K562 (cell line): ENCODE measurements around the gene CEP131. TPM values are rescaled to one million over a fixed set of nuclear protein-coding genes. Genes with fewer than 3 reads are reported as not detected.
"Not testable (repeated sequence)": the region's sequence is repeated elsewhere in the genome, so short reads cannot be mapped to it uniquely, and the experiment has no call there.

Experiments used
- ATAC-seq: fragments of 200-7000 bp; cut with Tn5 transposase; 3 replicates; pipeline ENCODE4 v1.9.1; 2020; ENCODE audit warnings: moderate library complexity
- BruUV-seq: library from RNA; stranded (reverse); fragments of 400-500 nt; replicated peaks from 2 replicates; lab custom pipeline; 2021; lab: Mats Ljungman, UMichigan
- CTCF ChIA-PET: fragments of 300-600 bp; formaldehyde crosslinking; extraction: SDS; loops from one replicate; lab custom pipeline; 2021; ENCODE audit warnings: low intra/inter-chr PET ratio; lab: Yijun Ruan, JAX
- POLR2A ChIA-PET: fragments of 300-600, 350-650 bp; sonication (Branson Sonifier 250); formaldehyde crosslinking; extraction: SDS; loops from one replicate; lab custom pipeline; 2021; ENCODE audit warnings: antibody characterized with exemption, inconsistent platforms; lab: Yijun Ruan, JAX
- DNase-seq, 4 experiments: peaks; one replicate each; pipeline versions ENCODE4 v3.0.0 to v3.0.0-alpha.2; 2011 to 2018; ENCODE audit warnings: low spot score in 3 of 4, mixed read lengths in 3 of 4; ENCODE audit errors: extremely low read depth in 1 of 4
- FAIRE-seq: peaks from 2 replicates; lab custom pipeline; 2011; peaks lifted over from hg19 to GRCh38; lab: Jason Lieb, UNC
- H2AFZ ChIP-seq: 2 replicates; pipeline ENCODE4 v1.6.0; 2011; ENCODE audit warnings: low read depth, low read length, control low read depth, inconsistent platforms
- H3K27ac ChIP-seq: fragments of 200-600 bp; 3 replicates; pipeline ENCODE4 v1.8.0; 2011; ENCODE audit warnings: low read depth, mild to moderate bottlenecking, control low read depth, inconsistent platforms, low read length, moderate library complexity, mixed read lengths; ENCODE audit errors: extremely low read depth
- H3K27me3 ChIP-seq, 2 experiments: fragments of 300-600 bp in 1 of 2; 2 replicates in 1 of 2; 3 replicates in 1 of 2; pipeline versions ENCODE4 v1.6.0 to v1.8.0; 2011; ENCODE audit warnings: inconsistent platforms in 2 of 2, low read length in 2 of 2, mild to moderate bottlenecking in 1 of 2, mixed read lengths in 1 of 2, moderate library complexity in 1 of 2; ENCODE audit not compliant: control insufficient read depth in 2 of 2, insufficient read depth in 2 of 2
- H3K36me3 ChIP-seq: fragments of 300-600 bp; 3 replicates; pipeline ENCODE4 v1.8.0; 2011; ENCODE audit warnings: mild to moderate bottlenecking, low read length, inconsistent platforms; ENCODE audit not compliant: control insufficient read depth, insufficient read depth
- H3K4me1 ChIP-seq, 2 experiments: fragments of 200-600 bp in 1 of 2; replicated peaks in 1 of 2; 2 replicates in 1 of 2; 3 replicates in 1 of 2; pipeline versions ENCODE4 v1.5.1 to v1.8.0; 2011; ENCODE audit warnings: inconsistent platforms in 2 of 2, low read length in 2 of 2, mild to moderate bottlenecking in 1 of 2, mixed read lengths in 1 of 2, moderate library complexity in 1 of 2; ENCODE audit not compliant: control insufficient read depth in 2 of 2, insufficient read depth in 2 of 2
- H3K4me2 ChIP-seq: 2 replicates; pipeline ENCODE4 v1.6.1; 2011; ENCODE audit warnings: low read length, control low read depth, inconsistent platforms, mixed read lengths; ENCODE audit not compliant: insufficient read depth
- H3K4me3 ChIP-seq: fragments of 200-600 bp; sonication (generic), shearing (Covaris generic); 2 replicates; pipeline ENCODE4 v1.5.1; 2016; ENCODE audit warnings: control low read depth, inconsistent platforms
- H3K79me2 ChIP-seq: fragments of 200-600 bp; 3 replicates; pipeline ENCODE4 v1.8.0; 2011; ENCODE audit warnings: low read length, inconsistent platforms; ENCODE audit not compliant: control insufficient read depth, insufficient read depth
- H3K9ac ChIP-seq, 2 experiments: 2 replicates each; pipeline versions ENCODE4 v1.6.0 to v1.6.1; 2011; ENCODE audit warnings: low read depth in 2 of 2, low read length in 2 of 2, control low read depth in 1 of 2, inconsistent platforms in 1 of 2, mild to moderate bottlenecking in 1 of 2, mixed read lengths in 1 of 2; ENCODE audit not compliant: insufficient read depth in 1 of 2
- H3K9me1 ChIP-seq: one replicate; pipeline ENCODE4 v1.6.0; 2011; ENCODE audit warnings: inconsistent platforms, mild to moderate bottlenecking, low read length, moderate library complexity; ENCODE audit not compliant: control insufficient read depth, insufficient read depth
- H3K9me3 ChIP-seq: replicated peaks from 2 replicates; pipeline ENCODE4 v1.5.1; 2011; ENCODE audit warnings: low read depth, low read length, inconsistent platforms; ENCODE audit not compliant: control insufficient read depth, insufficient read depth
- H4K20me1 ChIP-seq: replicated peaks from 2 replicates; pipeline ENCODE4 v1.6.1; 2011; ENCODE audit warnings: low read length, inconsistent platforms, mixed read lengths; ENCODE audit not compliant: control insufficient read depth, insufficient read depth
- ETV1 ChIP-seq: fragments of 450-650 bp; conservative IDR thresholded peaks from 2 replicates; pipeline ENCODE4 v1.6.1; 2016; ENCODE audit warnings: missing genetic modification characterization, control low read depth, low read depth, missing compliant biosample characterization
- MEIS2 ChIP-seq: fragments of 450-650 bp; IDR thresholded peaks from 2 replicates; pipeline ENCODE4 v1.6.1; 2014; ENCODE audit warnings: mild to moderate bottlenecking; ENCODE audit not compliant: partially characterized antibody
- RBFOX2 ChIP-seq: fragments of 200-400 bp; formaldehyde crosslinking; IDR thresholded peaks from 2 replicates; pipeline ENCODE4 v1.6.1; 2017; ENCODE audit warnings: low read depth, mild to moderate bottlenecking, low read length, moderate library complexity
- SAP30 ChIP-seq: fragments of 200-600 bp; sonication (generic); IDR thresholded peaks from 2 replicates; pipeline ENCODE4 v1.6.1; 2012; ENCODE audit warnings: borderline replicate concordance, low read depth, mild to moderate bottlenecking, moderate library complexity, low read length, control low read depth, inconsistent platforms; ENCODE audit not compliant: insufficient read depth, poor library complexity, severe bottlenecking
- ZKSCAN1 ChIP-seq: fragments of 150-350 bp; IDR thresholded peaks from 2 replicates; pipeline ENCODE4 v1.6.1; 2016; ENCODE audit warnings: low read depth, low read length
- WGBS: fragments of 100-300 bp; shearing (Covaris generic); methylation state at CpG from one replicate; pipeline ENCODE4 v1.1.6; 2016; ENCODE audit warnings: low coverage, mixed read lengths; ENCODE audit not compliant: insufficient coverage; ENCODE audit errors: missing lambda C conversion rate; 5-methylcytosine and 5-hydroxymethylcytosine counted together
- in situ Hi-C: fragments of 300-500 bp; cut with MboI; formaldehyde crosslinking; loops from 4 replicates; pipeline ENCODE4 v1.15.0; 2018; ENCODE audit warnings: inconsistent platforms, mixed read lengths
- intact Hi-C: fragments of 100-400 bp; cut with micrococcal nuclease; formaldehyde crosslinking; loops from 2 replicates; pipeline ENCODE4 v1.14.2; 2022
- polyA plus RNA-seq, 8 experiments: library from polyadenylated mRNA; depleted of rRNA in 4 of 8; stranded (reverse) in 5 of 8; unstranded in 3 of 8; fragments of >200 nt; fragmentation: Nextera tagmentation in 2 of 8; fragmentation: Illumina TruSeq in 1 of 8; extraction: Ambion mirVana in 2 of 8; extraction: Trizol in 1 of 8; gene quantifications; 2 replicates each; pipeline versions ENCODE4 v1.2.1 to v1.2.3, GENCODE V29; 2011 to 2014; ENCODE audit warnings: inconsistent platforms in 1 of 8, missing spikeins in 1 of 8
- total RNA-seq, 7 experiments: library from RNA; depleted of rRNA in 6 of 7; stranded (reverse); fragments of >200 nt in 6 of 7; fragmentation: Illumina TruSeq in 2 of 7; extraction: Trizol in 2 of 7; gene quantifications; 2 replicates each; pipeline versions ENCODE4 v1.2.1 to v1.2.3, GENCODE V29; 2011 to 2021; ENCODE audit warnings: low replicate concordance in 1 of 7
- TF ChIP-seq, protein P1 (sequence below), 2 experiments: IDR thresholded peaks in 1 of 2; conservative IDR thresholded peaks in 1 of 2; 2 replicates each; pipeline ENCODE4 v1.6.1; 2016; ENCODE audit warnings: low read depth in 2 of 2, mild to moderate bottlenecking in 1 of 2, missing compliant biosample characterization in 1 of 2, missing genetic modification characterization in 1 of 2, moderate library complexity in 1 of 2
- TF ChIP-seq, protein P2 (sequence below): IDR thresholded peaks from 2 replicates; pipeline ENCODE4 v1.6.1; 2016; ENCODE audit warnings: missing genetic modification characterization, missing compliant biosample characterization

Gene CEP131
- total and polyA plus RNA-seq, 9 of the 15 experiments (the other 6 are each of a cell fraction or from before 2014, with no cell fraction given) = 0.24 to 21.2 (median 2.3) TPM

DNA sequence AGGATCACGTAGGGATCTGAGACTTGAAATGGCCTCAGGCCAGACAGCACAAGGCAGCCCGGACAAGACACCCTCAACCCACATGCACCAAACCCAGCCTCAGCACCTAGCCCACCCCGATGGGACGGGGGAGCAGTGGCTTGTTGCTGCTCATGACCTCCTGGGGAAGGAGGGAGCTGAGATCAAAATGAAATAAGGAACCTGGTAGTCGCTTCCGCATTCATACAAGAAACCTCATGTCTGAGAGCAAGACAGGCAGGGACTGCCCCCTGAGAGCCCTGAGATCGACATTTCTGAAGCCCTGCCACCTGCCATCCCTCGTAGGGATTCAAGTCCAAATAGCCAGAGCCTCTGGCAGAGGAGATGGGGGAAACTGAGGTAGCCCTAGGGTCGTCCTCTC lies 5.7 kb upstream of the CEP131 start:
- H3K27me3 ChIP-seq = no peaks in the 10 kb centered on the region
- TF ChIP-seq SAP30 (no peak), RBFOX2 (0 out of 2 replicates have a peak, but pooled peaks have one; percentile 8)
- TF ChIP-seq, all 486 proteins: peak for 1
- POLR2A ChIA-PET = interaction anchor here (1.3 kb wide), 1 partner anchor 11 kb away, joined by 6 read pairs; the partner anchor contains the start of genes NDUFAF8 and TEPSIN
- 74% methylated on average over 7 of the region's 9 CpGs for whole genome bisulfite sequencing
- H3K4me1 ChIP-seq = peaks cover 12 to 42% of the 10 kb centered on the region in 2 experiments
- ATAC-seq (no peak), DNase-seq (no peak), FAIRE-seq (no peak)
- peaks cover 26% of the 10 kb centered on the region; the same call in 2 of the 3 replicates for H3K36me3 ChIP-seq
- no peak overlapping the region for H3K27ac ChIP-seq
- H3K9me3 ChIP-seq = no peaks in the 10 kb centered on the region
- no TSS peak for BruUV-seq
- H3K4me2 ChIP-seq = no peak overlapping the region
- H3K4me3 ChIP-seq = no peak overlapping the region
- CTCF ChIA-PET = no interaction called here
- no peak overlapping the region for H2AFZ ChIP-seq
- in situ Hi-C loops (loop anchor here (5.0 to 25.0 kb wide), 2 partner anchors 91 to 226 kb away; no protein-coding TSS in a partner anchor), intact Hi-C loops (loop anchor here (5.0 to 10.0 kb wide), 2 partner anchors 86 to 244 kb away; no protein-coding TSS in a partner anchor)
- peaks cover 5% of the 10 kb centered on the region for H4K20me1 ChIP-seq
- no peaks in the 10 kb centered on the region for H3K79me2 ChIP-seq
- H3K9ac ChIP-seq = peak overlapping the region in 1 of 2 experiments; percentile 61; a peak in 1 of 4 replicates
- no peaks in the 10 kb centered on the region for H3K9me1 ChIP-seq

DNA sequence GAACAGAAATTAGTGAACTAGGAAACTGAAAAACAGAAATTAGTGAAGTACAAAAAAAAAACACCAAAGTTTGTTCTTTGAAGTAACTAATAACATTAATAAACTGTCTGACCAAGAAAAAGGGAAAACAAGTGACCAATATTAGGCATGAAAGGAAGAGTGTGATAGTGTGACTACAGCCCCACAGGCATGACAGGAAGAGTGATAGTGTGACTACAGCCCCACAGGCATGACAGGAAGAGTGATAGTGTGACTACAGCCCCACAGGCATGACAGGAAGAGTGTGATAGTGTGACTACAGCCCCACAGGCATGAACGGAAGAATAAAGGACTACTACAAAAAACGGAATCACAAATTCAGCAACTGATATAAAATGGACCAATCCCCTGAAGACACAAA lies 4.9 kb upstream of the CEP131 start:
- H3K9me1 ChIP-seq, H3K4me3 ChIP-seq, H3K9me3 ChIP-seq, ATAC-seq, H3K9ac ChIP-seq, H2AFZ ChIP-seq, H4K20me1 ChIP-seq, CTCF ChIA-PET, H3K79me2 ChIP-seq, BruUV-seq, DNase-seq, H3K4me2 ChIP-seq, H3K27ac ChIP-seq, POLR2A ChIA-PET, H3K27me3 ChIP-seq: not testable (repeated sequence)
- WGBS = 13% methylated on average over 2 of the region's 2 CpGs
- in situ Hi-C loops = loop anchor here (5.0 to 25.0 kb wide), 2 partner anchors 90 to 225 kb away; no protein-coding TSS in a partner anchor
- H3K4me1 ChIP-seq = peaks cover 14 to 40% of the 10 kb centered on the region in 2 experiments
- intact Hi-C loops = loop anchor here (5.0 to 10.0 kb wide), 2 partner anchors 85 to 243 kb away; no protein-coding TSS in a partner anchor
- peak; percentile 92 for FAIRE-seq
- H3K36me3 ChIP-seq = peaks cover 20% of the 10 kb centered on the region; the same call in 2 of the 3 replicates
- TF ChIP-seq, protein P1, sequence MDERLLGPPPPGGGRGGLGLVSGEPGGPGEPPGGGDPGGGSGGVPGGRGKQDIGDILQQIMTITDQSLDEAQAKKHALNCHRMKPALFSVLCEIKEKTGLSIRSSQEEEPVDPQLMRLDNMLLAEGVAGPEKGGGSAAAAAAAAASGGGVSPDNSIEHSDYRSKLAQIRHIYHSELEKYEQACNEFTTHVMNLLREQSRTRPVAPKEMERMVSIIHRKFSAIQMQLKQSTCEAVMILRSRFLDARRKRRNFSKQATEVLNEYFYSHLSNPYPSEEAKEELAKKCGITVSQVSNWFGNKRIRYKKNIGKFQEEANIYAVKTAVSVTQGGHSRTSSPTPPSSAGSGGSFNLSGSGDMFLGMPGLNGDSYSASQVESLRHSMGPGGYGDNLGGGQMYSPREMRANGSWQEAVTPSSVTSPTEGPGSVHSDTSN (CRISPR knock-in tag; IDR thresholded peaks at IDR 0.05; ENCODE audit: low read depth) = not testable (repeated sequence)
- TF ChIP-seq, protein P1 (tag; conservative IDR thresholded peaks at IDR 0.05; ENCODE audit: low read depth) = peak; percentile 77
- TF ChIP-seq MEIS2 = peak; percentile 83
- TF ChIP-seq, protein P2, sequence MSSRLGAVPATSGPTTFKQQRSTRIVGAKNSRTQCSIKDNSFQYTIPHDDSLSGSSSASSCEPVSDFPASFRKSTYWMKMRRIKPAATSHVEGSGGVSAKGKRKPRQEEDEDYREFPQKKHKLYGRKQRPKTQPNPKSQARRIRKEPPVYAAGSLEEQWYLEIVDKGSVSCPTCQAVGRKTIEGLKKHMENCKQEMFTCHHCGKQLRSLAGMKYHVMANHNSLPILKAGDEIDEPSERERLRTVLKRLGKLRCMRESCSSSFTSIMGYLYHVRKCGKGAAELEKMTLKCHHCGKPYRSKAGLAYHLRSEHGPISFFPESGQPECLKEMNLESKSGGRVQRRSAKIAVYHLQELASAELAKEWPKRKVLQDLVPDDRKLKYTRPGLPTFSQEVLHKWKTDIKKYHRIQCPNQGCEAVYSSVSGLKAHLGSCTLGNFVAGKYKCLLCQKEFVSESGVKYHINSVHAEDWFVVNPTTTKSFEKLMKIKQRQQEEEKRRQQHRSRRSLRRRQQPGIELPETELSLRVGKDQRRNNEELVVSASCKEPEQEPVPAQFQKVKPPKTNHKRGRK (tag) = peak; percentile 54
- peak; percentile 41; the same call in 1 of the 2 replicates for TF ChIP-seq ETV1 (tag)
- TF ChIP-seq ZKSCAN1 = 0 out of 2 replicates have a peak, but pooled peaks have one; percentile 35
